HepG2 (cell line): ENCODE measurements around the gene PLPP3. TPM values are rescaled to one million over a fixed set of nuclear protein-coding genes. Genes with fewer than 3 reads are reported as not detected.

Experiments used
- AHDC1 ChIP-seq: sonication (generic); formaldehyde crosslinking; IDR thresholded peaks from 2 replicates; pipeline ENCODE4 v1.5.1; 2020; ENCODE audit warnings: mild to moderate bottlenecking, missing genetic modification reagents, borderline replicate concordance
- ARID5B ChIP-seq: IDR thresholded peaks from 2 replicates; pipeline ENCODE4 v1.4.0; 2020; ENCODE audit warnings: mild to moderate bottlenecking, missing genetic modification reagents
- CBX5 ChIP-seq: sonication (generic); formaldehyde crosslinking; IDR thresholded peaks from 2 replicates; pipeline ENCODE4 v1.4.0; 2020; ENCODE audit warnings: missing genetic modification reagents, borderline replicate concordance
- CTCF ChIP-seq: sonication (generic); formaldehyde crosslinking; IDR thresholded peaks from 2 replicates; pipeline ENCODE4 v1.5.0; 2020; ENCODE audit warnings: mild to moderate bottlenecking, missing genetic modification reagents, moderate library complexity
- ELF3 ChIP-seq: IDR thresholded peaks from 2 replicates; pipeline ENCODE4 v1.6.1; 2016; ENCODE audit warnings: missing genetic modification reagents, missing compliant biosample characterization
- HIC2 ChIP-seq: sonication (generic); formaldehyde crosslinking; IDR thresholded peaks from 2 replicates; pipeline ENCODE4 v1.9.0; 2022; ENCODE audit warnings: low read depth, missing genetic modification reagents
- KLF9 ChIP-seq: IDR thresholded peaks from 2 replicates; pipeline ENCODE4 v1.6.1; 2016; ENCODE audit warnings: low read depth
- MAX ChIP-seq: IDR thresholded peaks from 2 replicates; pipeline ENCODE4 v1.6.1; 2012; ENCODE audit warnings: inconsistent platforms
- NR2F6 ChIP-seq, 2 experiments: IDR thresholded peaks; 2 replicates each; pipeline ENCODE4 v1.6.1; 2016; ENCODE audit warnings: antibody characterized with exemption in 1 of 2, mild to moderate bottlenecking in 1 of 2
- SOX6 ChIP-seq, 2 experiments: fragments of 450-650 bp in 1 of 2; sonication (generic) in 1 of 2; formaldehyde crosslinking in 1 of 2; IDR thresholded peaks; 2 replicates each; pipeline versions ENCODE4 v1.4.0 to v1.6.1; 2017 to 2020; ENCODE audit warnings: antibody characterized with exemption in 1 of 2, mild to moderate bottlenecking in 1 of 2, missing genetic modification reagents in 1 of 2
- SP5 ChIP-seq: IDR thresholded peaks from 2 replicates; pipeline ENCODE4 v1.6.1; 2016; ENCODE audit warnings: low read depth, borderline replicate concordance
- TOPORS ChIP-seq: sonication (generic); formaldehyde crosslinking; IDR thresholded peaks from 2 replicates; pipeline ENCODE4 v1.8.0; 2023; ENCODE audit warnings: mild to moderate bottlenecking, missing genetic modification reagents
- ZBTB38 ChIP-seq: sonication (generic); formaldehyde crosslinking; IDR thresholded peaks from 2 replicates; pipeline ENCODE4 v1.5.1; 2020; ENCODE audit warnings: mild to moderate bottlenecking, missing genetic modification reagents
- ZNF431 ChIP-seq: sonication (generic); formaldehyde crosslinking; IDR thresholded peaks from 2 replicates; pipeline ENCODE4 v1.9.0; 2022; ENCODE audit warnings: missing genetic modification reagents, low read depth, mild to moderate bottlenecking, borderline replicate concordance
- ZNF782 ChIP-seq: sonication (generic); formaldehyde crosslinking; IDR thresholded peaks from 2 replicates; pipeline ENCODE4 v1.4.0; 2020; ENCODE audit warnings: missing genetic modification reagents, mild to moderate bottlenecking, borderline replicate concordance
- polyA plus RNA-seq, 8 experiments: library from polyadenylated mRNA; depleted of rRNA in 3 of 8; stranded (reverse) in 7 of 8; unstranded in 1 of 8; fragments of >200 nt; fragmentation: Illumina TruSeq in 4 of 8; extraction: Trizol in 4 of 8; gene quantifications; 2 replicates each; pipeline versions ENCODE4 v1.2.1 to v1.2.3, GENCODE V29; 2011 to 2016; ENCODE audit warnings: low read depth in 4 of 8, missing spikeins in 1 of 8, mixed read lengths in 1 of 8; ENCODE audit not compliant: insufficient read depth in 1 of 8
- total RNA-seq, 5 experiments: library from RNA; depleted of rRNA; stranded (reverse); fragments of >200 nt; fragmentation: Illumina TruSeq; extraction: Trizol; gene quantifications; 2 replicates each; pipeline ENCODE4 v1.2.3, GENCODE V29; 2016; ENCODE audit warnings: low read depth in 1 of 5

PLPP3 gene
- total and polyA plus RNA-seq, 2 of the 13 experiments (the other 11 are each of a cell fraction or from before 2014, with no cell fraction given): 49.7 to 65.8 TPM

GRCh38 chr1:56578138-56578962 lies 1.0 kb downstream of the PLPP3 start (continued):
- TF ChIP-seq ARID5B (CRISPR knock-in tag) (no peak), TOPORS (CRISPR knock-in tag) (no peak), ZNF431 (CRISPR knock-in tag) (no peak), AHDC1 (CRISPR knock-in tag) (no peak), SOX6 (IDR thresholded peaks at IDR 0.05) (no peak), SOX6 (CRISPR knock-in tag; IDR thresholded peaks at IDR 0.05) (no peak; the same call in 1 of the 2 replicates), KLF9 (no peak), HIC2 (CRISPR knock-in tag) (no peak), ZBTB38 (CRISPR knock-in tag) (peak; percentile 16; the same call in 1 of the 2 replicates), ZNF782 (CRISPR knock-in tag) (no peak), ELF3 (no peak), SP5 (CRISPR knock-in tag) (no peak), NR2F6 (IDR thresholded peaks at IDR 0.05) (no peak), NR2F6 (CRISPR knock-in tag; IDR thresholded peaks at IDR 0.05) (no peak), CTCF (CRISPR knock-in tag) (no peak; the same call in 1 of the 2 replicates), MAX (no peak), CBX5 (CRISPR knock-in tag) (no peak)
